Lung (tissue), 12 donors: ENCODE measurements around the gene PCDHGA6. TPM values are rescaled to one million over a fixed set of nuclear protein-coding genes. Genes with fewer than 3 reads are reported as not detected.
"Not testable (repeated sequence)": the region's sequence is repeated elsewhere in the genome, so short reads cannot be mapped to it uniquely, and the experiment has no call there.

Experiments
- ATAC-seq: fragments of 200-7000 bp; cut with Tn5 transposase; one replicate; pipeline ENCODE4 v1.9.1; 2020; ENCODE audit warnings: moderate number of reproducible peaks; ENCODE audit not compliant: insufficient read depth, low FRiP score
- DNase-seq, 3 donors: peaks; one replicate each; pipeline ENCODE4 v3.0.0-alpha.2; 2013 to 2017
- H3K27ac ChIP-seq, 2 donors: one replicate each; pipeline ENCODE4 v1.5.1; 2013; ENCODE audit warnings: mild to moderate bottlenecking in 2 of 2, moderate library complexity in 2 of 2, control low read depth in 1 of 2, inconsistent platforms in 1 of 2, low read depth in 1 of 2, low read length in 1 of 2
- H3K27me3 ChIP-seq, 3 donors: one replicate each; pipeline ENCODE4 v1.5.1; 2013; ENCODE audit warnings: low read length in 2 of 3; ENCODE audit not compliant: control insufficient read depth in 3 of 3, insufficient read depth in 3 of 3
- H3K36me3 ChIP-seq, 4 donors: one replicate each; pipeline ENCODE4 v1.5.1; 2013; ENCODE audit warnings: low read length in 4 of 4, mild to moderate bottlenecking in 1 of 4, moderate library complexity in 1 of 4; ENCODE audit not compliant: control insufficient read depth in 4 of 4, insufficient read depth in 4 of 4
- H3K4me1 ChIP-seq, 5 donors: one replicate each; pipeline ENCODE4 v1.5.1; 2013; ENCODE audit warnings: low read length in 5 of 5, mild to moderate bottlenecking in 2 of 5, moderate library complexity in 1 of 5; ENCODE audit not compliant: control insufficient read depth in 5 of 5, insufficient read depth in 5 of 5
- H3K4me3 ChIP-seq: one replicate; pipeline ENCODE4 v1.5.1; 2013; ENCODE audit warnings: mild to moderate bottlenecking, control low read depth, moderate library complexity
- H3K9ac ChIP-seq, 2 donors: one replicate each; pipeline ENCODE4 v1.5.1; 2013; ENCODE audit warnings: low read length in 2 of 2, control low read depth in 1 of 2; ENCODE audit not compliant: insufficient read depth in 1 of 2
- H3K9me3 ChIP-seq, 4 donors: one replicate each; pipeline ENCODE4 v1.5.1; 2013; ENCODE audit warnings: low read length in 3 of 4, mild to moderate bottlenecking in 1 of 4, moderate library complexity in 1 of 4; ENCODE audit not compliant: control insufficient read depth in 4 of 4, insufficient read depth in 3 of 4
- WGBS, 2 donors: extraction: QIAGEN DNeasy Blood & Tissue Kit; methylation state at CpG; one replicate each; pipeline ENCODE4 v1.1.7; 2013; 5-methylcytosine and 5-hydroxymethylcytosine counted together
- polyA plus RNA-seq, 2 donors: library from polyadenylated mRNA; stranded (reverse); fragments of 200-250 nt; gene quantifications; one replicate each; pipeline ENCODE4 v1.2.1, GENCODE V29; 2013
- total RNA-seq, 2 donors: library from RNA; depleted of rRNA in 1 of 2; stranded (reverse); fragments of >200 nt in 1 of 2; gene quantifications; one replicate each; pipeline ENCODE4 v1.2.1, GENCODE V29; 2014 to 2021
- TF ChIP-seq, protein P1 (sequence below): IDR thresholded peaks from 2 replicates; pipeline ENCODE4 v1.5.1; 2012; ENCODE audit warnings: mild to moderate bottlenecking; ENCODE audit errors: control extremely low read depth, extremely low read depth
- donor health status: control.
- donor health status: control.
- donor health status: Bipolar disorder and iron deficiency.
- donor health status: healthy.
- donor health status: DM: yes; HTN: yes; CAD: no.

The PCDHGA6 gene
- total and polyA plus RNA-seq, 4 donors = 0.59 to 8.5 (median 2.9) TPM

DNA sequence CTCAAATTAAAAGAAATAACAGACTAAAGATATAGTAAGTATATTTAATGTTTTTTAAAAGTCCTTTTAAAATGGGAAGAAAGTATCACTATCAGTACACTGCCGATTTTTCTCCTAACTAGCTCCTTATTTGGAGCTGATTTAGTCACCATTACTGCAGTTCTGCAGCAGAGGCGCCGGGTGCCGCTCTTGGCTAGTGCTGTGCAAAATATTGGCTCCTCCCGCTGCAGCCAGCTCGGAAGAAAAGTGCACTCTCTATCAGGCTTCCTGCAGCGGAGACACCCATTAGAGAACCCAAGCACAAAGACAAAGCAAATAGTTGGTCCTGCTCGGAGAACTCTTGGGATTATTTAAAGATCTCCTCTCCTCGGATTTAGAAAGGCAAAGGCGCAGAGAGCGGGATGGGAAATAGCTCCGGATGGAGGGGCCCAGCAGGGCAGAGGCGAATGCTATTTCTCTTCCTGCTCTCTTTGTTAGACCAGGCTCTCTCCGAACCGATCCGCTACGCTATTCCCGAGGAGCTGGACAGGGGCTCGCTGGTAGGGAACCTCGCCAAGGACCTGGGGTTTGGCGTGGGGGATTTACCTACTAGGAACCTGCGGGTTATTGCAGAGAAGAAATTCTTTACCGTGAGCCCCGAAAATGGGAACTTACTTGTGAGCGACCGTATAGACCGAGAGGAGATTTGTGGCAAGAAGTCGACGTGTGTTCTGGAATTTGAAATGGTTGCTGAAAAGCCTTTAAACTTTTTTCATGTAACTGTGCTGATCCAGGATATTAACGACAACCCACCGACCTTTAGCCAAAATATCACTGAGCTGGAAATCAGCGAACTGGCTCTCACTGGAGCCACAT, 3.5 kb upstream of the PCDHGA6 start, which contains the start of gene PCDHGB3:
PCDHGB3 (plus strand) TSS at position 249 of the 855 bp plus-strand sequence; CDS start at position 402, 153 bp downstream.
- no peak for ATAC-seq
- no peak within 1 kb of the TSS for H3K4me3 ChIP-seq
- no peak within 1 kb of the TSS for H3K9ac ChIP-seq

DNA sequence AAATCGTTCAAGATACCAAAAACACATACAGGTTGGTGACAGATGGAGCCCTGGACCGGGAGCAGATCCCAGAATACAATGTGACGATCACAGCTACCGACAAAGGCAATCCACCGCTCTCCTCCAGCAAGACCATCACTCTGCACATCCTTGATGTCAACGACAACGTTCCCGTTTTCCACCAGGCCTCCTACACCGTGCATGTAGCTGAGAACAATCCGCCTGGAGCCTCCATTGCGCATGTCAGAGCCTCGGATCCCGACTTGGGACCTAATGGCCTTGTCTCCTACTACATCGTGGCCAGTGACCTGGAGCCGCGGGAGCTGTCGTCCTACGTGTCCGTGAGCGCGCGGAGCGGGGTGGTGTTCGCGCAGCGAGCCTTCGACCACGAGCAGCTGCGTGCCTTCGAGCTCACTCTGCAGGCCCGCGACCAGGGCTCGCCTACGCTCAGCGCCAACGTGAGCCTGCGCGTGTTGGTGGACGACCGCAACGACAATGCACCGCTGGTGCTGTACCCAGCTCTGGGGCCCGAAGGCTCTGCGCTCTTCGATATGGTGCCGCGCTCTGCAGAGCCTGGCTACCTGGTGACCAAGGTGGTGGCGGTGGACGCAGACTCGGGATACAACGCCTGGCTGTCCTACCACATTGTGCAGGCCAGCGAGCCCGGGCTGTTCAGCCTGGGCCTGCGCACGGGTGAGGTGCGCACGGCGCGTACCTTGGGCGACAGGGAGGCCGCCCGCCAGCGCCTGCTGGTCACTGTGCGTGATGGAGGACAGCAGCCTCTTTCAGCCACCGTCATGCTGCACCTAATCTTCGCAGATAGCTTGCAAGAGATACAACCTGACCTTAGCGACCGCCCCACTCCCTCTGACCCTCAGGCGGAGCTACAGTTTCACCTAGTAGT, 1.9 kb upstream of the PCDHGA6 start:
- WGBS, 2 donors = 33% methylated on average over 69 of the region's 69 CpGs
- peaks cover 0 to 3% (median 0%) of the 10 kb centered on the region in 3 donors for H3K27me3 ChIP-seq
- TF ChIP-seq, protein P1, sequence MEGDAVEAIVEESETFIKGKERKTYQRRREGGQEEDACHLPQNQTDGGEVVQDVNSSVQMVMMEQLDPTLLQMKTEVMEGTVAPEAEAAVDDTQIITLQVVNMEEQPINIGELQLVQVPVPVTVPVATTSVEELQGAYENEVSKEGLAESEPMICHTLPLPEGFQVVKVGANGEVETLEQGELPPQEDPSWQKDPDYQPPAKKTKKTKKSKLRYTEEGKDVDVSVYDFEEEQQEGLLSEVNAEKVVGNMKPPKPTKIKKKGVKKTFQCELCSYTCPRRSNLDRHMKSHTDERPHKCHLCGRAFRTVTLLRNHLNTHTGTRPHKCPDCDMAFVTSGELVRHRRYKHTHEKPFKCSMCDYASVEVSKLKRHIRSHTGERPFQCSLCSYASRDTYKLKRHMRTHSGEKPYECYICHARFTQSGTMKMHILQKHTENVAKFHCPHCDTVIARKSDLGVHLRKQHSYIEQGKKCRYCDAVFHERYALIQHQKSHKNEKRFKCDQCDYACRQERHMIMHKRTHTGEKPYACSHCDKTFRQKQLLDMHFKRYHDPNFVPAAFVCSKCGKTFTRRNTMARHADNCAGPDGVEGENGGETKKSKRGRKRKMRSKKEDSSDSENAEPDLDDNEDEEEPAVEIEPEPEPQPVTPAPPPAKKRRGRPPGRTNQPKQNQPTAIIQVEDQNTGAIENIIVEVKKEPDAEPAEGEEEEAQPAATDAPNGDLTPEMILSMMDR = no peak
- DNase-seq (no peak), ATAC-seq (no peak)
- no peak overlapping the region for H3K9ac ChIP-seq
- no peak overlapping the region for H3K4me3 ChIP-seq
- peaks cover 0 to 55% (median 25%) of the 10 kb centered on the region in 4 donors for H3K9me3 ChIP-seq
- no peak overlapping the region for H3K27ac ChIP-seq
- H3K4me1 ChIP-seq = no peaks in the 10 kb centered on the region
- peaks cover 0 to 9% (median 0%) of the 10 kb centered on the region in 4 donors for H3K36me3 ChIP-seq

More for the DNA sequence above, 3.5 kb upstream of the PCDHGA6 start, which contains the start of gene PCDHGB3:
- H3K27me3 ChIP-seq = peaks cover 0 to 3% (median 3%) of the 10 kb centered on the region in 3 donors
- TF ChIP-seq, protein P1 = no peak
- H3K36me3 ChIP-seq = peaks cover 0 to 7% (median 0%) of the 10 kb centered on the region in 4 donors
- H3K9me3 ChIP-seq = peaks cover 0 to 56% (median 26%) of the 10 kb centered on the region in 4 donors
- no peaks in the 10 kb centered on the region for H3K4me1 ChIP-seq
- peak in 2 of 3 donors; percentile 29 to 30 for DNase-seq
- WGBS, 2 donors = 17 to 19% methylated on average over 32 of the region's 32 CpGs
- H3K27ac ChIP-seq = no peak within 1 kb of the TSS

DNA sequence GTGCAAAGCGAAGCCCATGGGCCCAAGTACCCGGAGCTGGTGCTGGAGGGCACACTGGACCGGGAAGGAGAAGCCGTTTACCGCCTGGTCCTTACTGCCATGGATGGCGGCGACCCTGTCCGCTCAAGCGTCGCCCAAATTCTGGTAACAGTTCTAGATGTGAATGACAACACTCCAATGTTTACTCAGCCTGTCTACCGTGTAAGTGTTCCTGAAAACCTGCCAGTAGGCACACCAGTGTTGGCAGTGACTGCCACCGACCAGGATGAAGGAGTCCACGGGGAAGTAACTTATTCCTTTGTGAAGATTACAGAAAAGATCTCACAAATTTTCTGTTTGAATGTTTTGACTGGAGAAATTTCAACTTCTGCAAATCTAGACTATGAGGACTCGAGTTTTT, 936 bp downstream of the PCDHGA6 start:
- H3K9ac ChIP-seq = no peak overlapping the region

DNA sequence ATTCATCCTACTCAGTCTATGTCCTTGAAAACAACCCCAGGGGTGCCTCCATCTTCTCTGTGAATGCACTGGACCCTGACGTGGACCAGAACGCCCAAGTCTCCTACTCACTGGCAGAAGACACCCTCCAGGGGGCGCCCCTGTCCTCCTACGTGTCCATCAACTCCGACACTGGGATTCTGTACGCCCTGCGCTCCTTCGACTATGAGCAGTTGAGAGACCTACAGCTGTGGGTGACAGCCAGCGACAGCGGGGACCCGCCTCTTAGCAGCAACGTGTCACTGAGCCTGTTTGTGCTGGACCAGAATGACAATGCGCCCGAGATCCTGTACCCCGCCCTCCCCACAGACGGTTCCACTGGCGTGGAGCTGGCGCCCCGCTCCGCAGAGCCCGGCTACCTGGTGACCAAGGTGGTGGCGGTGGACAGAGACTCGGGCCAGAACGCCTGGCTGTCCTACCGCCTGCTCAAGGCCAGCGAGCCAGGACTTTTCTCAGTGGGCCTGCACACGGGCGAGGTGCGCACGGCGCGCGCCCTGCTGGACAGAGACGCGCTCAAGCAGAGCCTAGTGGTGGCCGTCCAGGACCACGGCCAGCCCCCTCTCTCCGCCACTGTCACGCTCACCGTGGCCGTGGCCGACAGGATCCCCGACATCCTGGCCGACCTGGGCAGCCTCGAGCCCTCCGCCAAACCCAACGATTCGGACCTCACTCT, 1.9 kb downstream of the PCDHGA6 start:
- H3K27me3 ChIP-seq, H3K4me3 ChIP-seq, H3K9ac ChIP-seq, ATAC-seq, H3K4me1 ChIP-seq, H3K36me3 ChIP-seq, DNase-seq, H3K27ac ChIP-seq: not testable (repeated sequence)
- peaks cover 8 to 58% (median 27%) of the 10 kb centered on the region in 4 donors for H3K9me3 ChIP-seq
- WGBS, 2 donors = 44 to 51% methylated on average over 32 to 43 of the region's 48 CpGs

More for the DNA sequence above, 936 bp downstream of the PCDHGA6 start:
- Histone ChIP-seq H3K4me3 (peak overlapping the region; percentile 5), H3K4me1 (no peaks in the 10 kb centered on the region), H3K27me3 (peaks cover 0 to 3% (median 0%) of the 10 kb centered on the region in 3 donors), H3K36me3 (peaks cover 0 to 9% (median 0%) of the 10 kb centered on the region in 4 donors), H3K27ac (no peak overlapping the region), H3K9me3 (peaks cover 4 to 62% (median 31%) of the 10 kb centered on the region in 4 donors)
- DNase-seq = no peak
- TF ChIP-seq, protein P1 = no peak
- WGBS, 2 donors = 54 to 64% methylated on average over 14 of the region's 14 CpGs
- no peak for ATAC-seq
